ENCODE data around the gene KCNJ16.

The KCNJ16 gene

GRCh38 chr17:70050931-70051330 lies 24.1 kb upstream of the KCNJ16 start:
- TF ChIP-seq CREB1 (IDR thresholded peaks at IDR 0.05; ENCODE audit: low read depth) (no peak), REST (IDR thresholded peaks at IDR 0.05; ENCODE audit: low read depth) (no peak), RAD21 (IDR thresholded peaks at IDR 0.05; ENCODE audit: low read depth) (no peak), TAF1 (IDR thresholded peaks at IDR 0.05; ENCODE audit: low read depth) (no peak), ZBTB7A (IDR thresholded peaks at IDR 0.05; ENCODE audit: low read depth) (no peak), CEBPB (IDR thresholded peaks at IDR 0.05) (no peak), NFIC (IDR thresholded peaks at IDR 0.05) (no peak), FOXM1 (IDR thresholded peaks at IDR 0.05; ENCODE audit: borderline replicate concordance, low read depth) (no peak), TEAD4 (IDR thresholded peaks at IDR 0.05) (no peak), TCF12 (IDR thresholded peaks at IDR 0.05; ENCODE audit: low read depth) (no peak), EGR1 (IDR thresholded peaks at IDR 0.05) (no peak), EP300 (IDR thresholded peaks at IDR 0.05; ENCODE audit: borderline replicate concordance) (no peak), YY1 (IDR thresholded peaks at IDR 0.05; ENCODE audit: low read depth) (no peak)
- TF ChIP-seq, protein P1, sequence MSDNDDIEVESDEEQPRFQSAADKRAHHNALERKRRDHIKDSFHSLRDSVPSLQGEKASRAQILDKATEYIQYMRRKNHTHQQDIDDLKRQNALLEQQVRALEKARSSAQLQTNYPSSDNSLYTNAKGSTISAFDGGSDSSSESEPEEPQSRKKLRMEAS (IDR thresholded peaks at IDR 0.05): no peak
- TF ChIP-seq, protein P2, sequence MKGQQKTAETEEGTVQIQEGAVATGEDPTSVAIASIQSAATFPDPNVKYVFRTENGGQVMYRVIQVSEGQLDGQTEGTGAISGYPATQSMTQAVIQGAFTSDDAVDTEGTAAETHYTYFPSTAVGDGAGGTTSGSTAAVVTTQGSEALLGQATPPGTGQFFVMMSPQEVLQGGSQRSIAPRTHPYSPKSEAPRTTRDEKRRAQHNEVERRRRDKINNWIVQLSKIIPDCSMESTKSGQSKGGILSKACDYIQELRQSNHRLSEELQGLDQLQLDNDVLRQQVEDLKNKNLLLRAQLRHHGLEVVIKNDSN (IDR thresholded peaks at IDR 0.05): no peak

DNA sequence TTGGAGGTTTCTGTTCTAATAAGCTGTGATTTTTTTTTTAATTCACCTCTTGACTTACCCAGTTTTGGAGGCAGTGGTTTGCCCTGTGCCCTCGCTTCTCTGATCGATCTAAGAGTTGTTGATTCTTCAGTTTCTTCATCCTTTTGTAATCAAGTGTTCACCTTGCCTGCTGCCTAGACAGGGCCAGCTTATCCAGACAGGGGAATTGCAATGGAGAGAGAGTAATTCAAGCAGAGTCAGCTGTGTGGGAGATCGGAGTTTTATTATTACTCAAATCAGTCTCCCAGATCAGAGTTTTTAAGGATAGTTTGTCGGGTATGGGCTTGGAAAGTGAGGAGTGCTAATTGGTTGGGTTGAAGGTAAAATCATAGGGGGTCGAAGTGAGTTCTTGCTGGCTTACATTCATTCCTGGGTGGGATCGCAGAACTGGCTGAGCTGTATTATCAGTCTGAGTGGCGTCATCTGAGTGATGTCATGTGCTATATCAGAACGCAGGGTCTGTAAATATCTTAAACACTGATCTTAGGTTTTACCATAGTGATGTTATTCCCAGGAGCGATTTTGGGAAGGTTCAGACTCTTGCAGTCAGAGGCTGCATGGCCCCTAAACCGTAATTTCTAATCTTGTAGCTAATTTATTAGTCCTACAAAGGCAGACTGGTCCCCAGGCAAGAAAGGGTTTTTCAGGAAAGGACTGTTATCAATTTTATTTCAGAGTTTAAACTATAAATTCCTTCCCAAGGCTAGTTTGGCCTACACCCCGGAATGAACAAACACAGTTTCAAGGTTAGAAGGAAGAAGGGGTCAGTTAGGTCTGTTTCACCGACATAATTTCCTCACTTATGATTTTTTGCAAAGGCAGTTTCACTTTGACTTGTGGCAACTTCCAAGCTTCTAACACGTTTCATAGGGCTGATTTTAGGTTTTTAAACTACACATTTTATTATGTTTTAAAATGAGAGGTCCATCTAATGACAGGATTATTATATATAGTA lies 21.5 kb upstream of the KCNJ16 start:
- TF ChIP-seq RAD21 (IDR thresholded peaks at IDR 0.05; ENCODE audit: low read depth): no peak
- TF ChIP-seq REST (IDR thresholded peaks at IDR 0.05; ENCODE audit: low read depth): no peak
- TF ChIP-seq EP300 (IDR thresholded peaks at IDR 0.05; ENCODE audit: borderline replicate concordance): no peak
- no peak for TF ChIP-seq TEAD4 (IDR thresholded peaks at IDR 0.05)
- TF ChIP-seq, protein P1 (IDR thresholded peaks at IDR 0.05): no peak
- no peak for TF ChIP-seq ZBTB7A (IDR thresholded peaks at IDR 0.05; ENCODE audit: low read depth)
- TF ChIP-seq, protein P2 (IDR thresholded peaks at IDR 0.05): no peak
- TF ChIP-seq CREB1 (IDR thresholded peaks at IDR 0.05; ENCODE audit: low read depth): no peak
- no peak for TF ChIP-seq NFIC (IDR thresholded peaks at IDR 0.05)
- no peak for TF ChIP-seq TCF12 (IDR thresholded peaks at IDR 0.05; ENCODE audit: low read depth)
- no peak for TF ChIP-seq EGR1 (IDR thresholded peaks at IDR 0.05)
- TF ChIP-seq CEBPB (IDR thresholded peaks at IDR 0.05): no peak
- no peak for TF ChIP-seq FOXM1 (IDR thresholded peaks at IDR 0.05; ENCODE audit: borderline replicate concordance, low read depth)
- TF ChIP-seq YY1 (IDR thresholded peaks at IDR 0.05; ENCODE audit: low read depth): no peak

GRCh38 chr17:70055000-70055399 lies 20.0 kb upstream of the KCNJ16 start:
- TF ChIP-seq TCF12 (IDR thresholded peaks at IDR 0.05; ENCODE audit: low read depth): no peak
- no peak for TF ChIP-seq CREB1 (IDR thresholded peaks at IDR 0.05; ENCODE audit: low read depth)
- no peak for TF ChIP-seq NFIC (IDR thresholded peaks at IDR 0.05)
- no peak for TF ChIP-seq ZBTB7A (IDR thresholded peaks at IDR 0.05; ENCODE audit: low read depth)
- TF ChIP-seq FOXM1 (IDR thresholded peaks at IDR 0.05; ENCODE audit: borderline replicate concordance, low read depth): no peak
- TF ChIP-seq REST (IDR thresholded peaks at IDR 0.05; ENCODE audit: low read depth): no peak
- no peak for TF ChIP-seq YY1 (IDR thresholded peaks at IDR 0.05; ENCODE audit: low read depth)
- no peak for TF ChIP-seq RAD21 (IDR thresholded peaks at IDR 0.05; ENCODE audit: low read depth)
- TF ChIP-seq EGR1 (IDR thresholded peaks at IDR 0.05): no peak
- no peak for TF ChIP-seq TEAD4 (IDR thresholded peaks at IDR 0.05)
- TF ChIP-seq EP300 (IDR thresholded peaks at IDR 0.05; ENCODE audit: borderline replicate concordance): no peak
- TF ChIP-seq CEBPB (IDR thresholded peaks at IDR 0.05): no peak
- TF ChIP-seq, protein P2 (IDR thresholded peaks at IDR 0.05): no peak
- TF ChIP-seq, protein P1 (IDR thresholded peaks at IDR 0.05): no peak
